ENCODE data around the gene SAMD3.
"Not testable (repeated sequence)": the region's sequence is repeated elsewhere in the genome, so short reads cannot be mapped to it uniquely, and the experiment has no call there.

Gene SAMD3

DNA sequence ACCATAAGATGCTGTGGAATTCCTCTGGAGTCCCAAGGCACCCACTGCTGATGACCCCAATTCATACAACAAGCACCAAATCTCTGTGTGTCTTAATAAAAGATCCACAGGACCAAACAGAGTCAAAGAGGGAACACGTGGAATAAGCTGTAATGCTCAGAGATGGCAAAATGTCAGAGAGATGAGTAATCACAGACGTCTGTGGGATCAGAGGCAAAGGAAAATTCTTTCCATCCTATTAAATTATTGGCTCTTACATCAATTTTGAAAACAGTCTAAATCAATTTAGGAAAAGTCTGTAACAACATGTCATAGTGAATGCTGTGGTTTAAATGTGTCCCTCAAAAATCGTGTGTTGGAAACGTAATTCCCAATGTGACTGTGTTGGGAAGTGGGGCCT lies 17.5 kb upstream of the SAMD3 start:
- Histone ChIP-seq H3K27me3 (ENCODE audit: control insufficient read depth, low read length) (no peaks in the 10 kb centered on the region), H3K4me3 (ENCODE audit: low read length) (no peak overlapping the region), H3K36me3 (ENCODE audit: control insufficient read depth, low read length) (no peaks in the 10 kb centered on the region), H3K9me2 (replicated peaks; ENCODE audit: control insufficient read depth, low read length) (no peaks in the 10 kb centered on the region), H4K20me1 (ENCODE audit: control insufficient read depth, insufficient read depth, low read depth, low read length) (no peaks in the 10 kb centered on the region), H3K4me2 (ENCODE audit: low read length) (no peak overlapping the region), H3K79me2 (ENCODE audit: control insufficient read depth, low read length) (no peaks in the 10 kb centered on the region), H3K4me1 (ENCODE audit: control insufficient read depth, low read length) (no peaks in the 10 kb centered on the region), H3F3A (ENCODE audit: control insufficient read depth, insufficient read depth) (no peaks in the 10 kb centered on the region), H3K9me3 (ENCODE audit: control insufficient read depth, insufficient read depth, low read length) (no peaks in the 10 kb centered on the region), H3K27ac (ENCODE audit: low read depth, low read length) (no peak overlapping the region)
- TF ChIP-seq, protein P1, sequence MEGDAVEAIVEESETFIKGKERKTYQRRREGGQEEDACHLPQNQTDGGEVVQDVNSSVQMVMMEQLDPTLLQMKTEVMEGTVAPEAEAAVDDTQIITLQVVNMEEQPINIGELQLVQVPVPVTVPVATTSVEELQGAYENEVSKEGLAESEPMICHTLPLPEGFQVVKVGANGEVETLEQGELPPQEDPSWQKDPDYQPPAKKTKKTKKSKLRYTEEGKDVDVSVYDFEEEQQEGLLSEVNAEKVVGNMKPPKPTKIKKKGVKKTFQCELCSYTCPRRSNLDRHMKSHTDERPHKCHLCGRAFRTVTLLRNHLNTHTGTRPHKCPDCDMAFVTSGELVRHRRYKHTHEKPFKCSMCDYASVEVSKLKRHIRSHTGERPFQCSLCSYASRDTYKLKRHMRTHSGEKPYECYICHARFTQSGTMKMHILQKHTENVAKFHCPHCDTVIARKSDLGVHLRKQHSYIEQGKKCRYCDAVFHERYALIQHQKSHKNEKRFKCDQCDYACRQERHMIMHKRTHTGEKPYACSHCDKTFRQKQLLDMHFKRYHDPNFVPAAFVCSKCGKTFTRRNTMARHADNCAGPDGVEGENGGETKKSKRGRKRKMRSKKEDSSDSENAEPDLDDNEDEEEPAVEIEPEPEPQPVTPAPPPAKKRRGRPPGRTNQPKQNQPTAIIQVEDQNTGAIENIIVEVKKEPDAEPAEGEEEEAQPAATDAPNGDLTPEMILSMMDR (IDR thresholded peaks at IDR 0.05; ENCODE audit: low read depth, low read length, poor library complexity, severe bottlenecking): no peak
- no peak for TF ChIP-seq EZH2phosphoT487 (IDR thresholded peaks at IDR 0.05; ENCODE audit: borderline replicate concordance, low read length)

DNA sequence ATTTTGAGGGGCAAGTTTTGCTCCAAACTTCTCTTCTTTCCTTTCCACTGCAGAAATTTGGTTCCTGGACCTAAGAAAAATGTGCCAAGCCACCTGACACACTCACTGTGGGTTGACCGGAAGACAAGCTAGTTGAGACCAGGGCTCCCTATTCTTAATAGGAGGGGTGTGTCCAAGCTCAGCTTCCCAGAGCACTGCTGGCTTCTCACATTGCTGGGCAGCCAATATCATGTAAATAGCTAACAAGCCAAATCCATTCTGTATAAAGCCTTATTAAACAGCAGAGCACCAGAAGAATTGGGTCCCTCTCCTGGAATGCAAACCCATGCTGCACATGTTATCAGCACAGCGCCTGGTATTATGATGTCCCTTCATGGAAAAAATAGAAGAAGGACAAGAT lies 17.0 kb upstream of the SAMD3 start:
- no peaks in the 10 kb centered on the region for H3K9me3 ChIP-seq (ENCODE audit: control insufficient read depth, insufficient read depth, low read length)
- H3K36me3 ChIP-seq (ENCODE audit: control insufficient read depth, low read length): no peaks in the 10 kb centered on the region
- H3K79me2 ChIP-seq (ENCODE audit: control insufficient read depth, low read length): no peaks in the 10 kb centered on the region
- H3F3A ChIP-seq (ENCODE audit: control insufficient read depth, insufficient read depth): no peaks in the 10 kb centered on the region
- H4K20me1 ChIP-seq (ENCODE audit: control insufficient read depth, insufficient read depth, low read depth, low read length): no peaks in the 10 kb centered on the region
- no peak overlapping the region for H3K27ac ChIP-seq (ENCODE audit: low read depth, low read length)
- H3K27me3 ChIP-seq (ENCODE audit: control insufficient read depth, low read length): no peaks in the 10 kb centered on the region
- H3K4me3 ChIP-seq (ENCODE audit: low read length): no peak overlapping the region
- TF ChIP-seq, protein P1 (IDR thresholded peaks at IDR 0.05; ENCODE audit: low read depth, low read length, poor library complexity, severe bottlenecking): no peak
- no peak for TF ChIP-seq EZH2phosphoT487 (IDR thresholded peaks at IDR 0.05; ENCODE audit: borderline replicate concordance, low read length)
- H3K9me2 ChIP-seq (replicated peaks; ENCODE audit: control insufficient read depth, low read length): no peaks in the 10 kb centered on the region
- no peak overlapping the region for H3K4me2 ChIP-seq (ENCODE audit: low read length)
- no peaks in the 10 kb centered on the region for H3K4me1 ChIP-seq (ENCODE audit: control insufficient read depth, low read length)

- no peaks in the 10 kb centered on the region for H3K27me3 ChIP-seq (ENCODE audit: control insufficient read depth, low read length)
- no peaks in the 10 kb centered on the region for H3K9me2 ChIP-seq (replicated peaks; ENCODE audit: control insufficient read depth, low read length)
- H3K4me3 ChIP-seq (ENCODE audit: low read length): no peak overlapping the region
- TF ChIP-seq, protein P1 (IDR thresholded peaks at IDR 0.05; ENCODE audit: low read depth, low read length, poor library complexity, severe bottlenecking): no peak
- no peak for TF ChIP-seq EZH2phosphoT487 (IDR thresholded peaks at IDR 0.05; ENCODE audit: borderline replicate concordance, low read length)
- H3K4me1 ChIP-seq (ENCODE audit: control insufficient read depth, low read length): no peaks in the 10 kb centered on the region
- no peak overlapping the region for H3K4me2 ChIP-seq (ENCODE audit: low read length)
- H3K9me3 ChIP-seq (ENCODE audit: control insufficient read depth, insufficient read depth, low read length): no peaks in the 10 kb centered on the region
- H3K36me3 ChIP-seq (ENCODE audit: control insufficient read depth, low read length): no peaks in the 10 kb centered on the region
- H3F3A ChIP-seq (ENCODE audit: control insufficient read depth, insufficient read depth): no peaks in the 10 kb centered on the region
- no peak overlapping the region for H3K27ac ChIP-seq (ENCODE audit: low read depth, low read length)
- H4K20me1 ChIP-seq (ENCODE audit: control insufficient read depth, insufficient read depth, low read depth, low read length): no peaks in the 10 kb centered on the region
- no peaks in the 10 kb centered on the region for H3K79me2 ChIP-seq (ENCODE audit: control insufficient read depth, low read length)
Observed at GRCh38 chr6:130233330-130233729, 10.6 kb upstream of the SAMD3 start.

- not testable (repeated sequence) for H3K27ac ChIP-seq (ENCODE audit: low read depth, low read length); H3F3A ChIP-seq (ENCODE audit: control insufficient read depth, insufficient read depth); H3K27me3 ChIP-seq (ENCODE audit: control insufficient read depth, low read length); H4K20me1 ChIP-seq (ENCODE audit: control insufficient read depth, insufficient read depth, low read depth, low read length); H3K79me2 ChIP-seq (ENCODE audit: control insufficient read depth, low read length); H3K9me2 ChIP-seq (replicated peaks; ENCODE audit: control insufficient read depth, low read length); H3K4me3 ChIP-seq (ENCODE audit: low read length); H3K9me3 ChIP-seq (ENCODE audit: control insufficient read depth, insufficient read depth, low read length); H3K4me1 ChIP-seq (ENCODE audit: control insufficient read depth, low read length); H3K4me2 ChIP-seq (ENCODE audit: low read length); H3K36me3 ChIP-seq (ENCODE audit: control insufficient read depth, low read length)
Observed at GRCh38 chr6:130230531-130230930, 7.8 kb upstream of the SAMD3 start.
